GM11168 (cell line): ENCODE results near the gene SF3B2.
"Not testable (repeated sequence)": the region's sequence is repeated elsewhere in the genome, so short reads cannot be mapped to it uniquely, and the experiment has no call there.

Experiments
- in situ Hi-C: fragments of 300-500 bp; cut with MboI; formaldehyde crosslinking; loops from one replicate; pipeline ENCODE4 v1.12.0; 2022; ENCODE audit warnings: low sequenced_read_pairs; ENCODE audit not compliant: unreplicated experiment

SF3B2 gene

GRCh38 chr11:66015936-66016792 lies 36.0 kb upstream of the SF3B2 start:
- in situ Hi-C loops, result no loop called here

- in situ Hi-C loops, result no loop called here
Measured at GRCh38 chr11:66016793-66017177, 35.4 kb upstream of the SF3B2 start.

- in situ Hi-C loops, result no loop called here
Measured at GRCh38 chr11:66017321-66017720, 34.8 kb upstream of the SF3B2 start.

DNA sequence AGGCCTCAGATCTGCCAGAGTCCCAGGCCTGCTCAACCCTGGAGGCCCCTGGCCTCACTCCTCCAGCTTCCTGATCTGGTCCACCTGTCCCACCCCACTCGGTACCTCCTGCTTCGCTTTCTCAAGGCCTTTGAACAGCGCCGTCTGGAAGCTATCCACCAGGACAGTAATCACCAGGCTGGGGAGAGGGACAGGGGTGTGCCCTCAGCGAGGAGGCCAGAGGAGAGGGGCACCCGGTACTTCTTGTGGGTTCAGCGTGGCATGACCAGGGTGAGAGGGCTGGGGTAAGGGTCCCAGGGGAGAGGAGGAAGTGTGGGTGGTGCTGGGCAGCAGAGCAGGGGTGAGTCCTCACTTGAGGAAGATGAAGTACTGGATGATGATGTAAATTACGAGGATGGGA lies 32.0 kb upstream of the SF3B2 start:
- in situ Hi-C loops, result no loop called here

- in situ Hi-C loops, result no loop called here
Measured at GRCh38 chr11:66020618-66021357, 31.4 kb upstream of the SF3B2 start.

GRCh38 chr11:66022401-66023185 lies 29.6 kb upstream of the SF3B2 start:
- in situ Hi-C loops, result no loop called here

DNA sequence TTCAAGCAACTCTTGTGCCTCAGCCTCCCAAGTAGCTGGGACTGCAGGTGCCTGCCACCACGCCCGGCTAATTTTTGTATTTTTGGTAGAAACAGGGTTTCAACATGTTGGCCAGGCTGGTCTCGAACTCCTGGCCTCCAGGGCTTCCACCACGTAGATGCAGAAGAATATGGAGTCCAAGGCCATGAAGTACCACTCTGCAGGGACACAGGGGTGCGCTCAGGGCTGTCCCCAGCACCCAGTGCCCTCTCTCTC lies 29.1 kb upstream of the SF3B2 start:
- in situ Hi-C loops, result not testable (repeated sequence)

- in situ Hi-C loops, result no loop called here
Measured at GRCh38 chr11:66026017-66026529, 26.1 kb upstream of the SF3B2 start, which contains the start of gene CATSPER1. Gene CATSPER1, minus strand, starts transcription at chr11:66026479. Its CDS starts 100 bp downstream, at chr11:66026379.

- in situ Hi-C loops, result no loop called here
Measured at GRCh38 chr11:66032957-66033735, 19.0 kb upstream of the SF3B2 start.

GRCh38 chr11:66035653-66036333 lies 16.4 kb upstream of the SF3B2 start:
- in situ Hi-C loops, result no loop called here

DNA sequence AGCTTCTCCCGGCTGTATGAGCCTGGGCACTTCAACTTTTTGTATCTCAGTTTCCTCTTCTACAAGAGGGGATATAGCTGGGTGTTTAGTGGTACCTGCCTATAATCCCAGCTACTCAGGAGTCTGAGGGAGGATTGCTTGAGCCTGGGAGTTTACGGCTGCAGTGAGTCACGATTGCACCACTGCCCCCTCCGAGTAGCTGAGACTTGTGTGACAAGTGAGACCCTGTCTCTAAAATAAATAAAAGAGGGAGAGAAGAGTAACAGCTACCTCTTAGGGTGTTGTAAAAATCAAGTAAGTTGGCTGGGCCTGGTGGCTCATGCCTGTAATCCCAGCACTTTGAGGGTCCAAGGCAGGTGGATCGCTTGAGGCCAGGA lies 15.8 kb upstream of the SF3B2 start:
- in situ Hi-C loops, result no loop called here

- in situ Hi-C loops, result no loop called here
Measured at GRCh38 chr11:66037327-66037726, 14.8 kb upstream of the SF3B2 start.

DNA sequence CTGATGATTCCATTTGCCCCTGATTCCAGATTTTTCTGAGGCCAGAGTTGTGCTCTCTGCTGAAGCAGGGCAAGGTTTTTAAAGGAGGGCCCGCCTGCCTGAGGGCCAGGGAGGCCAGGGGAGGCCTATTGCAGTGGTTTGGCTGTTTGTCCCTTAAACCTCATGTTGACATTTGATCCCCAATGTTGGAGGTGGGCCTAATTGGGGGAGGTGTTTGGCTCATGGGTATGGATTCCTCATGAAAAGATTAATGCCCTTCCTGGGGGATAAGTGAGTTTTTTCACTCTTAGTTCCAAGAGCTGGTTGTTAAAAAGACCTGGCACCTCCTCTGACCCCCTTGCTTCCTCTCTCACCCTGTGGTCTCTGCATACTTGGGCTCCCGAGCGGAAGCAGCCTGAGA lies 12.4 kb upstream of the SF3B2 start:
- in situ Hi-C loops, result no loop called here

- in situ Hi-C loops, result no loop called here
Measured at GRCh38 chr11:66042227-66042995, 9.8 kb upstream of the SF3B2 start.

- in situ Hi-C loops, result no loop called here
Measured at GRCh38 chr11:66042996-66043906, 8.9 kb upstream of the SF3B2 start.

- in situ Hi-C loops, result no loop called here
Measured at GRCh38 chr11:66044757-66045156, 7.4 kb upstream of the SF3B2 start.

GRCh38 chr11:66045177-66045639 lies 7.0 kb upstream of the SF3B2 start:
- in situ Hi-C loops, result no loop called here

GRCh38 chr11:66046901-66047300 lies 5.3 kb upstream of the SF3B2 start:
- in situ Hi-C loops, result no loop called here
